Tibial nerve (tissue), 4 donors: ENCODE measurements around the gene C20orf202.

Experiments used
- CTCF ChIP-seq, 5 experiments: fragments of 200-600 bp in 3 of 5; fragments of 450-650 bp in 2 of 5; sonication (generic) in 3 of 5; IDR thresholded peaks; one replicate each; pipeline ENCODE4 v1.5.1; 2016 to 2019; ENCODE audit warnings: antibody characterized with exemption in 5 of 5, mild to moderate bottlenecking in 3 of 5, moderate library complexity in 2 of 5
- EP300 ChIP-seq, 2 donors: sonication (generic); formaldehyde crosslinking; IDR thresholded peaks; one replicate each; pipeline ENCODE4 v1.6.1; 2017; ENCODE audit warnings: antibody characterized with exemption in 2 of 2, mild to moderate bottlenecking in 1 of 2
- POLR2A ChIP-seq, 2 donors: fragments of 450-650 bp; IDR thresholded peaks; one replicate each; pipeline ENCODE4 v1.6.1; 2017; ENCODE audit warnings: antibody characterized with exemption in 2 of 2, mild to moderate bottlenecking in 2 of 2, moderate library complexity in 2 of 2

- TF ChIP-seq POLR2A (IDR thresholded peaks at IDR 0.05) (no peak), CTCF (IDR thresholded peaks at IDR 0.05) (no peak), EP300 (IDR thresholded peaks at IDR 0.05) (no peak)
Observed at GRCh38 chr20:1182106-1182505, 21.1 kb upstream of the C20orf202 start.
